Measurements from ENCODE around the gene CCDC110. TPM values are rescaled to one million over a fixed set of nuclear protein-coding genes. Genes with fewer than 3 reads are reported as not detected.

The CCDC110 gene
- polyA plus RNA-seq, 1 donor from 2014 or later = 0.21 TPM

GRCh38 chr4:185425647-185426352 lies 45.7 kb downstream of the CCDC110 start, which contains the start of gene UFSP2:
Gene UFSP2, minus strand, starts transcription at chr4:185425964. Its CDS starts 96 bp downstream, at chr4:185425868.
- Histone ChIP-seq H3K36me3 (ENCODE audit: insufficient read depth, low read length) (no peaks in the 10 kb centered on the region), H3K4me2 (ENCODE audit: low read length) (peak within 1 kb of the TSS; percentile 84), H3K9ac (ENCODE audit: low read length) (peak within 1 kb of the TSS; percentile 81), H3K27ac (ENCODE audit: low read length) (peak within 1 kb of the TSS; percentile 87), H3K27me3 (ENCODE audit: insufficient read depth, low read depth, low read length) (no peaks in the 10 kb centered on the region), H3F3A (ENCODE audit: insufficient read depth, low read length, poor library complexity, severe bottlenecking) (no peaks in the 10 kb centered on the region), H4K20me1 (ENCODE audit: insufficient read depth) (no peaks in the 10 kb centered on the region), H3K4me3 (ENCODE audit: low read length) (peak within 1 kb of the TSS; percentile 79), H3K9me3 (ENCODE audit: low read length) (no peaks in the 10 kb centered on the region), H2AFZ (ENCODE audit: low read depth, low read length) (peak within 1 kb of the TSS; percentile 83), H3K79me2 (replicated peaks; ENCODE audit: insufficient read depth, low read length) (peaks cover 29% of the 10 kb centered on the region), H3K9me2 (ENCODE audit: insufficient read depth, low read length) (no peaks in the 10 kb centered on the region)
- TF ChIP-seq POLR2AphosphoS5 (IDR thresholded peaks at IDR 0.05) (peak; percentile 78), EZH2 (IDR thresholded peaks at IDR 0.05; ENCODE audit: borderline replicate concordance, insufficient read depth, low read length, poor library complexity, severe bottlenecking) (no peak), EP300 (conservative IDR thresholded peaks at IDR 0.05; ENCODE audit: poor library complexity, severe bottlenecking) (peak; percentile 87), TAF1 (IDR thresholded peaks at IDR 0.05; ENCODE audit: low read depth) (peak; percentile 54), MXI1 (conservative IDR thresholded peaks at IDR 0.05; ENCODE audit: poor library complexity, severe bottlenecking) (peak; percentile 97), SMC3 (conservative IDR thresholded peaks at IDR 0.05; ENCODE audit: poor library complexity) (peak; percentile 58), REST (IDR thresholded peaks at IDR 0.05; ENCODE audit: borderline replicate concordance) (peak; percentile 47), RAD21 (conservative IDR thresholded peaks at IDR 0.05) (no peak), CTCF (IDR thresholded peaks at IDR 0.05; ENCODE audit: poor library complexity, severe bottlenecking) (peak; percentile 45)

- Histone ChIP-seq H2AFZ (ENCODE audit: low read depth, low read length) (peak overlapping the region; percentile 83), H3K4me3 (ENCODE audit: low read length) (peak overlapping the region; percentile 79), H3K9ac (ENCODE audit: low read length) (peak overlapping the region; percentile 81), H3K27ac (ENCODE audit: low read length) (peak overlapping the region; percentile 87), H4K20me1 (ENCODE audit: insufficient read depth) (no peaks in the 10 kb centered on the region), H3K9me2 (ENCODE audit: insufficient read depth, low read length) (no peaks in the 10 kb centered on the region), H3K9me3 (ENCODE audit: low read length) (no peaks in the 10 kb centered on the region), H3K27me3 (ENCODE audit: insufficient read depth, low read depth, low read length) (no peaks in the 10 kb centered on the region), H3F3A (ENCODE audit: insufficient read depth, low read length, poor library complexity, severe bottlenecking) (no peaks in the 10 kb centered on the region), H3K79me2 (replicated peaks; ENCODE audit: insufficient read depth, low read length) (peaks cover 29% of the 10 kb centered on the region), H3K36me3 (ENCODE audit: insufficient read depth, low read length) (no peaks in the 10 kb centered on the region), H3K4me2 (ENCODE audit: low read length) (peak overlapping the region; percentile 84)
- TF ChIP-seq MXI1 (conservative IDR thresholded peaks at IDR 0.05; ENCODE audit: poor library complexity, severe bottlenecking) (no peak), RAD21 (conservative IDR thresholded peaks at IDR 0.05) (no peak), CTCF (IDR thresholded peaks at IDR 0.05; ENCODE audit: poor library complexity, severe bottlenecking) (no peak), POLR2AphosphoS5 (IDR thresholded peaks at IDR 0.05) (no peak), EP300 (conservative IDR thresholded peaks at IDR 0.05; ENCODE audit: poor library complexity, severe bottlenecking) (no peak), EZH2 (IDR thresholded peaks at IDR 0.05; ENCODE audit: borderline replicate concordance, insufficient read depth, low read length, poor library complexity, severe bottlenecking) (no peak), SMC3 (conservative IDR thresholded peaks at IDR 0.05; ENCODE audit: poor library complexity) (no peak), REST (IDR thresholded peaks at IDR 0.05; ENCODE audit: borderline replicate concordance) (no peak)
Measured at GRCh38 chr4:185424905-185425646, 46.5 kb downstream of the CCDC110 start.
